Caco-2 (cell line): ENCODE data around the gene ARHGAP27. TPM values are rescaled to one million over a fixed set of nuclear protein-coding genes. Genes with fewer than 3 reads are reported as not detected.

ENCODE experiments used
- BruUV-seq: library from RNA; stranded (reverse); fragments of 400-500 nt; replicated peaks from 2 replicates; lab custom pipeline; 2021; lab: Mats Ljungman, UMichigan
- CTCF ChIA-PET: fragments of 300-600 bp; sonication (Branson Sonifier 250); formaldehyde crosslinking; loops from one replicate; lab custom pipeline; 2022; ENCODE audit warnings: antibody characterized with exemption; lab: Charles Lee
- POLR2A ChIA-PET: fragments of 300-600 bp; sonication (Branson Sonifier 250); formaldehyde crosslinking; loops from one replicate; lab custom pipeline; 2022; ENCODE audit warnings: antibody characterized with exemption; lab: Charles Lee
- DNase-seq, 2 experiments: peaks; one replicate each; pipeline versions ENCODE4 v3.0.0 to v3.0.0-alpha.2; 2020 to 2022
- H3K27me3 ChIP-seq: replicated peaks from 2 replicates; pipeline ENCODE4 v1.6.0; 2011; ENCODE audit warnings: low read length; ENCODE audit not compliant: control insufficient read depth, insufficient read depth
- H3K36me3 ChIP-seq: 2 replicates; pipeline ENCODE4 v1.5.1; 2011; ENCODE audit warnings: low read length; ENCODE audit not compliant: control insufficient read depth, insufficient read depth
- H3K4me1 ChIP-seq: fragments of 250-450 bp; sonication (Bioruptor Pico); 2 replicates; pipeline ENCODE4 v1.5.1; 2020; ENCODE audit warnings: mild to moderate bottlenecking
- H3K4me3 ChIP-seq: 2 replicates; pipeline ENCODE4 v1.5.1; 2011; ENCODE audit warnings: low read depth, mild to moderate bottlenecking, control low read depth, low read length
- H3K9me3 ChIP-seq: fragments of 250-450 bp; sonication (Bioruptor Pico); 2 replicates; pipeline ENCODE4 v1.5.1; 2020; ENCODE audit warnings: mild to moderate bottlenecking, moderate library complexity
- H3K27ac Mint-ChIP-seq: one replicate; pipeline ENCODE4 v1.8.0; 2022; ENCODE audit warnings: mixed read lengths; ENCODE audit not compliant: unreplicated experiment
- H3K27me3 Mint-ChIP-seq: one replicate; pipeline ENCODE4 v1.8.0; 2022; ENCODE audit warnings: mixed read lengths; ENCODE audit not compliant: insufficient read depth, unreplicated experiment
- H3K36me3 Mint-ChIP-seq: one replicate; pipeline ENCODE4 v1.8.0; 2022; ENCODE audit warnings: mild to moderate bottlenecking, mixed read lengths; ENCODE audit not compliant: insufficient read depth, unreplicated experiment
- H3K4me1 Mint-ChIP-seq: one replicate; pipeline ENCODE4 v1.8.0; 2022; ENCODE audit warnings: low read depth, mixed read lengths; ENCODE audit not compliant: unreplicated experiment
- H3K4me3 Mint-ChIP-seq: one replicate; pipeline ENCODE4 v1.8.0; 2022; ENCODE audit warnings: mild to moderate bottlenecking, moderate library complexity, mixed read lengths; ENCODE audit not compliant: unreplicated experiment
- H3K9me3 Mint-ChIP-seq: one replicate; pipeline ENCODE4 v1.8.0; 2022; ENCODE audit warnings: mixed read lengths; ENCODE audit not compliant: unreplicated experiment
- intact Hi-C: fragments of 100-400 bp; cut with micrococcal nuclease; formaldehyde crosslinking; loops from one replicate; pipeline ENCODE4 v1.10.0; 2022; ENCODE audit not compliant: unreplicated experiment
- total RNA-seq: library from RNA; stranded (reverse); gene quantifications from 2 replicates; pipeline ENCODE4 v1.2.3, GENCODE V29; 2022
- TF ChIP-seq, protein P1 (sequence below), 2 experiments: fragments of 200-600 bp in 1 of 2; IDR thresholded peaks; 1 replicate in 1 of 2; 2 replicates in 1 of 2; pipeline versions ENCODE4 v1.5.1 to v1.8.0; 2011 to 2022; ENCODE audit warnings: antibody characterized with exemption in 1 of 2, control low read depth in 1 of 2, inconsistent platforms in 1 of 2, low read depth in 1 of 2, low read length in 1 of 2, mild to moderate bottlenecking in 1 of 2, moderate library complexity in 1 of 2; ENCODE audit not compliant: insufficient read depth in 1 of 2, severe bottlenecking in 1 of 2, unreplicated experiment in 1 of 2

ARHGAP27 gene
- total RNA-seq, 1 experiment from 2014 or later = 35.9 TPM

DNA sequence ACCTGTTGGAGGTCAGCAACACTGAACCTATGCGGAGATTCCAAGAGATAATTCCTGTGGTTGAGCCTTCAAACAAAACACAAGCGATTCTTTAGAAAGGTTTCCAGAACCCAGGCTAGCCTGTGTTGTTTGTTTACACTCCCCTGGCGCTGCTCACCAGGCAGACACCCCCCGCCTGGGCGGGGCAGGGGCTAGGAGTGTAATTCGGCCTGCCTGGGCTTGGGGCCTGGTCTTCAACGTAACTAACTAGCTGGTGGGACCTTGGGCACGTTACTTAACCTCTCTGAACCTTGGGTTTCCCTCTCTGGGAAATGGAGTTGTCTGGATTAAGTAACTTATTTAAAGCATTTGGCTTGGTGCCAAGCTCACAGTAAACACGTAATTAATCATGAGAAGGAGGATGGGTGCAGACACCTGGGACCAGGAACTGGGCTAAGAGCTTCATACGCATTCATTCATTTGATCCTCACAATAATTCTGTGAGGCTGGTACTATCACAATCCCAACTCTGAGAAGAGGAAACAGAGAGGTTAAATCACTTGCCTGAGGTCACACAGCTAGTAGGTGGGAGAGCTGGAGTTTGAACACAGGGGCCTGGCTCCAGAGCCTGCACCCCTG is 7.6 kb upstream of the ARHGAP27 start:
- POLR2A ChIA-PET = interaction anchor here (1.3 kb wide), 1 partner anchor 123 kb away, joined by 4 read pairs; the partner anchor contains the start of gene MAP3K14
- H3K4me3 Mint-ChIP-seq = no peak overlapping the region
- TF ChIP-seq, protein P1, sequence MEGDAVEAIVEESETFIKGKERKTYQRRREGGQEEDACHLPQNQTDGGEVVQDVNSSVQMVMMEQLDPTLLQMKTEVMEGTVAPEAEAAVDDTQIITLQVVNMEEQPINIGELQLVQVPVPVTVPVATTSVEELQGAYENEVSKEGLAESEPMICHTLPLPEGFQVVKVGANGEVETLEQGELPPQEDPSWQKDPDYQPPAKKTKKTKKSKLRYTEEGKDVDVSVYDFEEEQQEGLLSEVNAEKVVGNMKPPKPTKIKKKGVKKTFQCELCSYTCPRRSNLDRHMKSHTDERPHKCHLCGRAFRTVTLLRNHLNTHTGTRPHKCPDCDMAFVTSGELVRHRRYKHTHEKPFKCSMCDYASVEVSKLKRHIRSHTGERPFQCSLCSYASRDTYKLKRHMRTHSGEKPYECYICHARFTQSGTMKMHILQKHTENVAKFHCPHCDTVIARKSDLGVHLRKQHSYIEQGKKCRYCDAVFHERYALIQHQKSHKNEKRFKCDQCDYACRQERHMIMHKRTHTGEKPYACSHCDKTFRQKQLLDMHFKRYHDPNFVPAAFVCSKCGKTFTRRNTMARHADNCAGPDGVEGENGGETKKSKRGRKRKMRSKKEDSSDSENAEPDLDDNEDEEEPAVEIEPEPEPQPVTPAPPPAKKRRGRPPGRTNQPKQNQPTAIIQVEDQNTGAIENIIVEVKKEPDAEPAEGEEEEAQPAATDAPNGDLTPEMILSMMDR (IDR thresholded peaks at IDR 0.05; ENCODE audit: insufficient read depth in 1 of 2, low read depth in 1 of 2, low read length in 1 of 2, severe bottlenecking in 1 of 2, unreplicated experiment in 1 of 2) = no peak
- intact Hi-C loops = no loop called here
- no peak overlapping the region for H3K27ac Mint-ChIP-seq
- no peaks in the 10 kb centered on the region for H3K9me3 Mint-ChIP-seq
- Histone ChIP-seq H3K4me3 (no peak overlapping the region), H3K27me3 (no peaks in the 10 kb centered on the region), H3K36me3 (no peaks in the 10 kb centered on the region), H3K9me3 (no peaks in the 10 kb centered on the region), H3K4me1 (peaks cover 5% of the 10 kb centered on the region; the same call in 1 of the 2 replicates)
- CTCF ChIA-PET = interaction anchor here (1.0 kb wide), 1 partner anchor 15 kb away, joined by 3 read pairs; no protein-coding TSS in a partner anchor
- BruUV-seq = no TSS peak
- H3K36me3 Mint-ChIP-seq = peaks cover 4% of the 10 kb centered on the region
- DNase-seq = peak in 1 of 2 experiments; percentile 32
- no peaks in the 10 kb centered on the region for H3K27me3 Mint-ChIP-seq
- peaks cover 8% of the 10 kb centered on the region for H3K4me1 Mint-ChIP-seq

DNA sequence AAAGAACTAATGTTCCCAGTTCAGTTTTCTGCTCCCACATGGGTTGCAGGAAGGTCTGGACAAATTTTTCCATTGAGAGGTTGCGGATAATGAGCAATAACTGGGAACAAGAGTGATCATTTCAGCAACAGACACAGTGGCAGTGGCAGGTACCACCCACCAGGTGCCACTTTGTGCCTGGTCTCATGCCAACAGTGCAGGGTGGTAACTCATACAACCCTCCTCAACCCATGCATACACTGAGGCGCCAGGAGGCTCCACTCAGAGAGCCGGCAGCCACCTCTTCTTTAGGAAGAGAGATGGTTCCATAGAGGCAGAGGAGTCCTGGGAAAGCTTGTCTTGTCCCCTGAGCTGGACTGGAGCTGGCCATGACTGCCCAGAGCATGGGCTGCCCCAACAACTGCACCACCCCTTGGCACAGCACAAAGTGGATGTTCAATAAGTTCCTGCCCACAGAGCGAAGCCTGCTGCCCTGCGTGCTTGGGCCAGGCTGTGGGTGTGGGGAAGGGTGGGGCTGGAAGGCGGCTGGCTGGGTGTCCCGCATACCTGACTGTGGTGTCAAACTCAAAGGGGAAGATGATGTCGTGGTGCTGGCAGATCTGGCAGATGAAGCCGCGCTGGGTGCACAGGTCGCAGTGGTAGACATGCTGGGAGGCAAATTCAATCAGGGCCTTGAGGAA is 6.4 kb upstream of the ARHGAP27 start:
- Histone ChIP-seq H3K36me3 (no peaks in the 10 kb centered on the region), H3K4me3 (no peak overlapping the region), H3K9me3 (no peaks in the 10 kb centered on the region), H3K27me3 (no peaks in the 10 kb centered on the region), H3K4me1 (peaks cover 5% of the 10 kb centered on the region; the same call in 1 of the 2 replicates)
- BruUV-seq = no TSS peak
- TF ChIP-seq, protein P1 (IDR thresholded peaks at IDR 0.05; ENCODE audit: insufficient read depth in 1 of 2, low read depth in 1 of 2, low read length in 1 of 2, severe bottlenecking in 1 of 2, unreplicated experiment in 1 of 2) = no peak
- CTCF ChIA-PET = no interaction called here
- Mint-ChIP-seq H3K9me3 (no peaks in the 10 kb centered on the region), H3K27ac (no peak overlapping the region), H3K27me3 (no peaks in the 10 kb centered on the region), H3K4me1 (peaks cover 8% of the 10 kb centered on the region), H3K36me3 (peaks cover 4% of the 10 kb centered on the region), H3K4me3 (no peak overlapping the region)
- POLR2A ChIA-PET = no interaction called here
- DNase-seq = no peak
- intact Hi-C loops = no loop called here

DNA sequence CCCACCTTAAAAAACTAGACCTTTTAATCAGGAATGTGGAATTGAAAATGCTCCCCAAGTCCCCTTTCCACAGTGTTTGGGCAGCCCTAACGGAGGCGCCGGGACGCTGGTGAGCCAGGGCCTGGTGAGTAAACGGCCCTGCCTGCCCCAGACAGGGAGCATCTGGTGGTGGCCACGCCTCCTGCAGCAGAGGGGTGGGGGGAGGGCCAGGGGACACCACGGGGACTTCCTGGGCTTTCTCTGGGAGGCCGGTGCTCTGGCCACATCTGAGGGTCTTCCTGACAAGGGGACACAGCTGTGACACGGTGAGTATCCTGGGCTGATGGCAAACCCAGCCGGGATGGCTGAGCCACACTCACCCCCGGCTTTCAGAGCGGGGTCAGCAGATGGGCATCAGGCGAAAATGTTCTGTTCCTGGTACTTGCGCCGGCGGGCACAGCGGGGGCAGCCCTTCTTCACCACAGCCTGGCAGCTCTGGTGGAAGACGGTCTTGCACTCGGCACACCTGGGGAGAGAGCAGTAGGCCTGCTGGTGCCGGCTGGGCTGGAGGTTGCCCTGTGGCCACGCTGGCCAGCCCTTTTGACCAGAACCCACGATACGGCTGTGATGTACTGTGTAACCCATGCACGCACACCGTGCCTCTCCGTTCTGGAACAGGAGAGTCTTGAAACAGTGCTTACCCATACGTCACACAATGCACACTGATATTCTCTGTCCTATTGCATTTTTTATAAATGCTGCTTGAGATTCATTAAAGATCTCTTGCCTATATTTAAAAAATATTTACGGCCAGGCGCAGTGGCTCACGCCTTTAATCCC is 5.0 kb upstream of the ARHGAP27 start:
- intact Hi-C loops = no loop called here
- DNase-seq = no peak
- no peaks in the 10 kb centered on the region for H3K27me3 Mint-ChIP-seq
- H3K27ac Mint-ChIP-seq = no peak overlapping the region
- no peaks in the 10 kb centered on the region for H3K9me3 Mint-ChIP-seq
- H3K9me3 ChIP-seq = no peaks in the 10 kb centered on the region
- POLR2A ChIA-PET = no interaction called here
- CTCF ChIA-PET = no interaction called here
- peaks cover 4% of the 10 kb centered on the region for H3K36me3 Mint-ChIP-seq
- BruUV-seq = no TSS peak
- H3K4me1 ChIP-seq = peaks cover 5% of the 10 kb centered on the region; the same call in 1 of the 2 replicates
- TF ChIP-seq, protein P1 (IDR thresholded peaks at IDR 0.05; ENCODE audit: insufficient read depth in 1 of 2, low read depth in 1 of 2, low read length in 1 of 2, severe bottlenecking in 1 of 2, unreplicated experiment in 1 of 2) = no peak
- peaks cover 8% of the 10 kb centered on the region for H3K4me1 Mint-ChIP-seq
- H3K27me3 ChIP-seq = no peaks in the 10 kb centered on the region
- no peak overlapping the region for H3K4me3 ChIP-seq
- no peaks in the 10 kb centered on the region for H3K36me3 ChIP-seq
- no peak overlapping the region for H3K4me3 Mint-ChIP-seq
